GM12891 (cell line): ENCODE results near the gene TMEM218.

ENCODE experiments used
- PAX5 ChIP-seq: IDR thresholded peaks from 2 replicates; pipeline ENCODE4 v1.6.1; 2011; ENCODE audit warnings: low read length, moderate library complexity, mild to moderate bottlenecking; ENCODE audit not compliant: insufficient read depth, severe bottlenecking
- POLR2A ChIP-seq: IDR thresholded peaks from 2 replicates; pipeline ENCODE4 v1.6.1; 2011; ENCODE audit warnings: low read depth, low read length, control low read depth
- POLR2AphosphoS5 ChIP-seq: IDR thresholded peaks from 2 replicates; pipeline ENCODE4 v1.6.1; 2011; ENCODE audit warnings: low read depth, low read length, control low read depth
- POU2F2 ChIP-seq: IDR thresholded peaks from 2 replicates; pipeline ENCODE4 v1.6.1; 2011; ENCODE audit warnings: low read depth, mild to moderate bottlenecking, control low read depth, low read length, moderate library complexity
- SPI1 ChIP-seq: IDR thresholded peaks from 2 replicates; pipeline ENCODE4 v1.6.1; 2011; ENCODE audit warnings: low read depth, low read length, control low read depth
- TAF1 ChIP-seq: IDR thresholded peaks from 2 replicates; pipeline ENCODE4 v1.6.1; 2011; ENCODE audit warnings: low read depth, low read length, control low read depth

DNA sequence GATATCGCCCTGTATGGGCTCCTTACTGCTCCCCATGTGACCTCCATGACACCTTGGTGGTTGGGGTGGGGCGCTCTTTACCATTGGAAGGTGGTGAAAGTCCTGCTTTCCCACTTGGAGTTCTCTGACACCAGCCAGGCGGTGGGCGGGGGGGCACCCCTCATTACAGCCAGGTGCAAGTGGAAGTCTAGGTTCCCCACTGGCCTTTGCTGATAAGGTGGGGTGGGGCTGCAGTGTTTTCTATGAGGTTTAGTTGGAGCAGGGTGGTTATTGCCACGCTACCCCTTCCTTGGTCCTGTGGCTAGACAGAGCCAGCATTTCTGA lies 53.8 kb downstream of the TMEM218 start:
- TF ChIP-seq TAF1 (no peak), POLR2A (no peak), SPI1 (no peak), POLR2AphosphoS5 (no peak), PAX5 (no peak), POU2F2 (no peak)
